ENCODE measurements around the gene PLSCR3. TPM values are rescaled to one million over a fixed set of nuclear protein-coding genes. Genes with fewer than 3 reads are reported as not detected.

PLSCR3 gene
- total RNA-seq, 1 experiment from 2014 or later: 5.1 TPM

- in situ Hi-C loops (cut with HindIII; ENCODE audit: low pct_unique_long_range_greater_than_20kb, low sequenced_read_pairs): no loop called here
- DNase-seq (ENCODE audit: low read depth, low spot score): no peak
Observed at GRCh38 chr17:7410634-7411426, 16.5 kb upstream of the PLSCR3 start.

GRCh38 chr17:7409716-7410115, 15.4 kb upstream of the PLSCR3 start:
- DNase-seq (ENCODE audit: low read depth, low spot score): no peak
- in situ Hi-C loops (cut with HindIII; ENCODE audit: low pct_unique_long_range_greater_than_20kb, low sequenced_read_pairs): no loop called here

- DNase-seq (ENCODE audit: low read depth, low spot score): no peak
- in situ Hi-C loops (cut with HindIII; ENCODE audit: low pct_unique_long_range_greater_than_20kb, low sequenced_read_pairs): no loop called here
Observed at GRCh38 chr17:7408863-7409262, 14.5 kb upstream of the PLSCR3 start.

- in situ Hi-C loops (cut with HindIII; ENCODE audit: low pct_unique_long_range_greater_than_20kb, low sequenced_read_pairs): no loop called here
- DNase-seq (ENCODE audit: low read depth, low spot score): no peak
Observed at GRCh38 chr17:7408252-7408727, 14.0 kb upstream of the PLSCR3 start.

GRCh38 chr17:7407485-7408251, 13.3 kb upstream of the PLSCR3 start, which contains the start of gene NLGN2:
NLGN2 (plus strand) TSS chr17:7407845; CDS start chr17:7408256, 411 bp downstream.
- in situ Hi-C loops (cut with HindIII; ENCODE audit: low pct_unique_long_range_greater_than_20kb, low sequenced_read_pairs): no loop called here
- DNase-seq (ENCODE audit: low read depth, low spot score): no peak

GRCh38 chr17:7407082-7407481, 12.8 kb upstream of the PLSCR3 start:
- in situ Hi-C loops (cut with HindIII; ENCODE audit: low pct_unique_long_range_greater_than_20kb, low sequenced_read_pairs): no loop called here
- DNase-seq (ENCODE audit: low read depth, low spot score): no peak

- no peak for DNase-seq (ENCODE audit: low read depth, low spot score)
- in situ Hi-C loops (cut with HindIII; ENCODE audit: low pct_unique_long_range_greater_than_20kb, low sequenced_read_pairs): no loop called here
Observed at GRCh38 chr17:7406235-7406825, 12.0 kb upstream of the PLSCR3 start.

GRCh38 chr17:7405350-7406234, 11.3 kb upstream of the PLSCR3 start:
- no peak for DNase-seq (ENCODE audit: low read depth, low spot score)
- in situ Hi-C loops (cut with HindIII; ENCODE audit: low pct_unique_long_range_greater_than_20kb, low sequenced_read_pairs): no loop called here

GRCh38 chr17:7404737-7405349, 10.5 kb upstream of the PLSCR3 start:
- in situ Hi-C loops (cut with HindIII; ENCODE audit: low pct_unique_long_range_greater_than_20kb, low sequenced_read_pairs): no loop called here
- DNase-seq (ENCODE audit: low read depth, low spot score): peak; percentile 14

- in situ Hi-C loops (cut with HindIII; ENCODE audit: low pct_unique_long_range_greater_than_20kb, low sequenced_read_pairs): no loop called here
- DNase-seq (ENCODE audit: low read depth, low spot score): peak; percentile 99
Observed at GRCh38 chr17:7403977-7404736, 9.8 kb upstream of the PLSCR3 start, which contains the start of gene TMEM256. TMEM256 (minus strand) TSS chr17:7404097; CDS start chr17:7404084, 13 bp downstream.

- in situ Hi-C loops (cut with HindIII; ENCODE audit: low pct_unique_long_range_greater_than_20kb, low sequenced_read_pairs): no loop called here
- DNase-seq (ENCODE audit: low read depth, low spot score): no peak
Observed at GRCh38 chr17:7403727-7403976, 9.3 kb upstream of the PLSCR3 start.

- in situ Hi-C loops (cut with HindIII; ENCODE audit: low pct_unique_long_range_greater_than_20kb, low sequenced_read_pairs): no loop called here
- peak; percentile 42 for DNase-seq (ENCODE audit: low read depth, low spot score)
Observed at GRCh38 chr17:7403043-7403726, 8.9 kb upstream of the PLSCR3 start.

GRCh38 chr17:7398612-7399011, 4.3 kb upstream of the PLSCR3 start:
- in situ Hi-C loops (cut with HindIII; ENCODE audit: low pct_unique_long_range_greater_than_20kb, low sequenced_read_pairs): no loop called here
- DNase-seq (ENCODE audit: low read depth, low spot score): no peak

- no peak for DNase-seq (ENCODE audit: low read depth, low spot score)
- in situ Hi-C loops (cut with HindIII; ENCODE audit: low pct_unique_long_range_greater_than_20kb, low sequenced_read_pairs): no loop called here
Observed at GRCh38 chr17:7396147-7396546, 1.8 kb upstream of the PLSCR3 start.

- in situ Hi-C loops (cut with HindIII; ENCODE audit: low pct_unique_long_range_greater_than_20kb, low sequenced_read_pairs): no loop called here
- DNase-seq (ENCODE audit: low read depth, low spot score): peak; percentile 10
Observed at GRCh38 chr17:7393613-7394451, 493 bp downstream of the PLSCR3 start.

Data from SK-MEL-5 (cell line).